Neuronal stem cell (in vitro differentiated cells): ENCODE data around the gene OCA2.

ENCODE experiments used
- DNase-seq: peaks from one replicate; pipeline ENCODE4 v3.0.0-alpha.2; 2013; ENCODE audit warnings: low spot score
- H2AFZ ChIP-seq: one replicate; pipeline ENCODE4 v1.6.1; 2013; ENCODE audit warnings: mild to moderate bottlenecking, low read length, inconsistent platforms
- H2AK5ac ChIP-seq: 2 replicates; pipeline ENCODE4 v1.6.1; 2013; ENCODE audit warnings: low read depth, mild to moderate bottlenecking, inconsistent platforms, low read length, moderate library complexity, mixed read lengths
- H2BK120ac ChIP-seq: 2 replicates; pipeline ENCODE4 v1.6.1; 2013; ENCODE audit warnings: low read depth, mild to moderate bottlenecking, inconsistent platforms, low read length, moderate library complexity, mixed read lengths
- H2BK12ac ChIP-seq: one replicate; pipeline ENCODE4 v1.6.1; 2013; ENCODE audit warnings: low read length, inconsistent platforms
- H2BK15ac ChIP-seq: 2 replicates; pipeline ENCODE4 v1.6.1; 2013; ENCODE audit warnings: mild to moderate bottlenecking, low read length, inconsistent platforms, mixed read lengths
- H2BK5ac ChIP-seq: one replicate; pipeline ENCODE4 v1.6.1; 2013; ENCODE audit warnings: inconsistent platforms, mild to moderate bottlenecking, low read length, moderate library complexity
- H3K14ac ChIP-seq: one replicate; pipeline ENCODE4 v1.6.1; 2013; ENCODE audit warnings: low read length, inconsistent platforms
- H3K18ac ChIP-seq: 2 replicates; pipeline ENCODE4 v1.6.1; 2013; ENCODE audit warnings: low read length, inconsistent platforms
- H3K23ac ChIP-seq: 2 replicates; pipeline ENCODE4 v1.6.1; 2013; ENCODE audit warnings: low read depth, mild to moderate bottlenecking, mixed read lengths, low read length, inconsistent platforms; ENCODE audit not compliant: poor library complexity
- H3K27ac ChIP-seq: replicated peaks from 3 replicates; pipeline ENCODE4 v1.5.1; 2013; ENCODE audit warnings: low read length, inconsistent platforms
- H3K27me3 ChIP-seq, 3 experiments: 2 replicates each; pipeline ENCODE4 v1.6.1; 2013; ENCODE audit warnings: low read length in 3 of 3, mild to moderate bottlenecking in 2 of 3, inconsistent platforms in 1 of 3, low read depth in 1 of 3, mixed read lengths in 1 of 3, moderate library complexity in 1 of 3; ENCODE audit not compliant: control insufficient read depth in 3 of 3, insufficient read depth in 3 of 3
- H3K36me3 ChIP-seq, 2 donors: replicated peaks in 1 of 2; 2 replicates each; pipeline ENCODE4 v1.6.1; 2013; ENCODE audit warnings: low read length in 2 of 2; ENCODE audit not compliant: control insufficient read depth in 2 of 2, insufficient read depth in 2 of 2
- H3K4ac ChIP-seq: 2 replicates; pipeline ENCODE4 v1.6.1; 2013; ENCODE audit warnings: inconsistent platforms, mild to moderate bottlenecking, low read length, moderate library complexity
- H3K4me1 ChIP-seq, 2 donors: 1 replicate in 1 of 2; 2 replicates in 1 of 2; pipeline ENCODE4 v1.6.1; 2013; ENCODE audit warnings: low read length in 2 of 2, low read depth in 1 of 2; ENCODE audit not compliant: control insufficient read depth in 2 of 2, insufficient read depth in 1 of 2
- H3K4me2 ChIP-seq: one replicate; pipeline ENCODE4 v1.6.1; 2013; ENCODE audit warnings: mild to moderate bottlenecking, low read length, inconsistent platforms; ENCODE audit not compliant: insufficient read depth, poor library complexity, severe bottlenecking
- H3K4me3 ChIP-seq, 2 donors: 2 replicates each; pipeline ENCODE4 v1.5.1; 2013; ENCODE audit warnings: low read length in 2 of 2, mild to moderate bottlenecking in 2 of 2, inconsistent platforms in 1 of 2, moderate library complexity in 1 of 2
- H3K79me1 ChIP-seq: one replicate; pipeline ENCODE4 v1.6.1; 2013; ENCODE audit warnings: low read depth, mild to moderate bottlenecking, inconsistent platforms, low read length, moderate library complexity
- H3K9ac ChIP-seq: one replicate; pipeline ENCODE4 v1.6.1; 2013; ENCODE audit warnings: mild to moderate bottlenecking, low read depth, low read length, inconsistent platforms; ENCODE audit not compliant: poor library complexity
- H3K9me3 ChIP-seq, 2 donors: replicated peaks in 1 of 2; 2 replicates each; pipeline versions ENCODE3 to v1.6.1; 2013; ENCODE audit warnings: low read length in 2 of 2, mild to moderate bottlenecking in 2 of 2, inconsistent platforms in 1 of 2, low read depth in 1 of 2, mixed read lengths in 1 of 2, moderate library complexity in 1 of 2; ENCODE audit not compliant: control insufficient read depth in 2 of 2, insufficient read depth in 1 of 2
- H4K8ac ChIP-seq: one replicate; pipeline ENCODE4 v1.6.1; 2013; ENCODE audit warnings: low read depth, mild to moderate bottlenecking, inconsistent platforms, low read length, moderate library complexity
- H4K91ac ChIP-seq: one replicate; pipeline ENCODE4 v1.6.1; 2013; ENCODE audit warnings: low read length, low read depth, mild to moderate bottlenecking, inconsistent platforms; ENCODE audit not compliant: poor library complexity
- WGBS, 2 donors: extraction: QIAGEN DNeasy Blood & Tissue Kit; methylation state at CpG; one replicate each; pipeline ENCODE4 v1.1.7; 2013; ENCODE audit warnings: missing lambda C conversion rate in 2 of 2, mixed read lengths in 1 of 2; ENCODE audit not compliant: insufficient read length in 2 of 2, insufficient replicate concordance in 1 of 2; ENCODE audit errors: extremely low coverage in 2 of 2; 5-methylcytosine and 5-hydroxymethylcytosine counted together

The OCA2 gene

DNA sequence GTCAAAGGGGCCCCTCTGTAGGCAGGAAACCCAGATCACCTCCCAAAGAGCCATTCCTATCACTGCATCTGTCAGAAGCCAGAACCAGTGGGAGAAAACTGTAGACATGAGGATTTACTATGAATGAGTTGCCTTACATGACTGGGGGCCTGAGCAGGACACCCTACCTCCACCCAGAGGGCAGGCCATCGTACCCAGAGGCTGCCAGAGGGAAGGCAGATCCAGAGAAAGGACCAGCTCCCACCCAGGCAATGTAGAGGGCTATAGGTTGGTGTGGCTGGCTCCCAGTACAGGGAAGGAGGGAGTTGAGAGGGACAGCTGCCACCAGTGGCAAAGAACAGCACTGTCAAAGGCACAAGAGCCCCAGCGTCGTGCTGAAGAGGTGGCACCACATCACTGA lies 233.2 kb downstream of the OCA2 start:
- no peak overlapping the region for H2BK120ac ChIP-seq
- no peaks in the 10 kb centered on the region for H3K36me3 ChIP-seq
- peak overlapping the region; percentile 53 for H3K23ac ChIP-seq
- H2BK15ac ChIP-seq: no peak overlapping the region
- no peak overlapping the region for H4K91ac ChIP-seq
- H2AFZ ChIP-seq: no peak overlapping the region
- no peak overlapping the region for H3K14ac ChIP-seq
- H3K4me3 ChIP-seq: no peak overlapping the region
- no peak for DNase-seq
- peaks cover 0 to 2% of the 10 kb centered on the region in 2 donors for H3K4me1 ChIP-seq
- H3K4me2 ChIP-seq: no peak overlapping the region
- peaks cover 0 to 7% of the 10 kb centered on the region in 2 donors for H3K9me3 ChIP-seq
- no peak overlapping the region for H2BK5ac ChIP-seq
- H3K27me3 ChIP-seq: no peaks in the 10 kb centered on the region
- H3K9ac ChIP-seq: no peak overlapping the region
- no peak overlapping the region for H3K4ac ChIP-seq
- H3K18ac ChIP-seq: no peak overlapping the region
- H3K27ac ChIP-seq: no peak overlapping the region
- no CpG with 5 or more reads among the region's 3 CpGs for WGBS, 2 donors
- H3K79me1 ChIP-seq: no peaks in the 10 kb centered on the region
- H2AK5ac ChIP-seq: no peak overlapping the region
- no peak overlapping the region for H4K8ac ChIP-seq
- no peak overlapping the region for H2BK12ac ChIP-seq

DNA sequence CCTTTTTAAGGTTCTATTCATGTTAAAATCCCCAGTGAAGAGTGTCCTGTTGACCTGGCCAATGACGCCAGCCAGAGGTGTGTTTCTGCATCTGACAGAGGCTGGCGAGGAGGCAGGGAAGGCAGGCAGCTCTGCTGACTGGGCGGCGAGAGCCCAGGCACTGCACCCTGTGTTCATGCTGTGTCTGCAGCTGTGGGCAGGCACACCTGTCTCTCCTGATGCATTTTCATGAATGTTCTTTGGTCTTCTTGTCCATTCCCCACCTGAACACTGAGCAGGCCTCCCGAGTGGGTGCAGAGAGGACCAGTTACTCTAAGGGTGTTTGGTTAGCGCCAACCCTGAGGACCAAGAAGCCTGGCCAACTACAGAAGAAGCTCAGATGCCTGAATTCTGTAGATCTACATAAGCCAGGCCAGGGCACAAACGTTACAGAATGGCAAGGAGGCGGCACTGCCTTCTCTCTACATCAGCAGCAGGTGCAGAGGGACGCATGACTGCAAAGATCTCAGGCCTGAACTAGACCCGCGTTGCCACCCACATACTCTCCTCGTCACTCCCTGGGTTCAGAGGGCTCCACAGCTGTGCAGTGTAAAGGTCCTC lies 233.7 kb downstream of the OCA2 start:
- Histone ChIP-seq H2BK120ac (no peak overlapping the region), H3K9me3 (peaks cover 0 to 7% of the 10 kb centered on the region in 2 donors), H2AFZ (no peak overlapping the region), H3K79me1 (no peaks in the 10 kb centered on the region), H3K14ac (no peak overlapping the region), H3K4me1 (peaks cover 0 to 2% of the 10 kb centered on the region in 2 donors), H3K27ac (no peak overlapping the region), H2BK15ac (no peak overlapping the region), H3K27me3 (no peaks in the 10 kb centered on the region), H4K91ac (no peak overlapping the region), H4K8ac (no peak overlapping the region), H2BK12ac (no peak overlapping the region), H2BK5ac (no peak overlapping the region), H3K9ac (no peak overlapping the region), H3K4me2 (no peak overlapping the region), H3K18ac (peak overlapping the region; percentile 15), H3K4me3 (no peak overlapping the region), H2AK5ac (no peak overlapping the region), H3K23ac (peak overlapping the region; percentile 53), H3K4ac (no peak overlapping the region), H3K36me3 (no peaks in the 10 kb centered on the region)
- WGBS, 2 donors: no CpG with 5 or more reads among the region's 12 CpGs
- no peak for DNase-seq

DNA sequence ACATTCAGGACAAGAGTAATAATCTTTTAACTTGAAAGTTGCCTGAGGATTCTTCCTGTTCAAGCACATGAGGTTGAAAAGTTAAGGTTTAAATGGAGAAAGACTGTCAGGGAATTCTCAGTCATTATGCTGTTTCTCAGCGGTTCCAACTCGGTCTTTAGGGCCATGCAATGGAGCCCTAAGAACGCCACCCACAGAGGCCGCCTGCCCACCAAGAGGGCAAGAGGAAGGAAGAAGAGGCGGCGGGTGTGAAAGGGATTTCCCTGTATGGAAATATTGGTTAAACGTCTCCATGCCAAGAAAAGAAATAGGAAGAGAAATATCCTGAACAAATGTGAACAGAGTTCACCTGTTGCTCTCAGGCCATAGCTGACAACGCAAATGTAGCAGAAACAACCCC lies 234.4 kb downstream of the OCA2 start:
- Histone ChIP-seq H3K36me3 (no peaks in the 10 kb centered on the region), H3K4me3 (no peak overlapping the region), H4K8ac (no peak overlapping the region), H4K91ac (no peak overlapping the region), H3K18ac (peak overlapping the region; percentile 42), H2AFZ (no peak overlapping the region), H3K23ac (no peak overlapping the region), H3K14ac (no peak overlapping the region), H2BK120ac (no peak overlapping the region), H3K79me1 (no peaks in the 10 kb centered on the region), H2BK5ac (no peak overlapping the region), H3K9me3 (peaks cover 0 to 7% of the 10 kb centered on the region in 2 donors), H2AK5ac (no peak overlapping the region), H3K9ac (no peak overlapping the region), H3K4ac (no peak overlapping the region), H3K4me1 (peaks cover 0 to 2% of the 10 kb centered on the region in 2 donors), H3K27me3 (no peaks in the 10 kb centered on the region), H2BK12ac (no peak overlapping the region), H3K27ac (no peak overlapping the region), H2BK15ac (no peak overlapping the region), H3K4me2 (no peak overlapping the region)
- no CpG with 5 or more reads among the region's 8 CpGs for WGBS, 2 donors
- DNase-seq: no peak

DNA sequence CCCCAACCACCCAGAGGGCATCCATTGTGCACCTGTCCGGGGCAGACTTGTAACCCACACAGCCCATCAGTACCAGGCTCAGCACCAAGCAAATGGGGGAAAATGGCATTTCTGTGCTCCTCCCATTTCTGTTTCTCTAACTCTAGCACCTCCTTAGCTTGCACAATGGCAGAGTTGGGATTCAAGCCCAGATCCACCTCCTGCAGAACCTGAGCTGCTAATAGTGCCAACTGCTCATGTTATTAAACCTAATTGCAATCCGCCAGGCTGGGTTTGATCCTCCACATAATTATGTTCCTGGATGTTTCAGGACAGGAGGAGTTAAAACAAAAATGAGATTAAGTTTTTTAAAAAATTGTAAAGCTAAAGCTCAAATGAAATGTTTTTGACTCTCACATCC lies 235.0 kb downstream of the OCA2 start:
- Histone ChIP-seq H3K23ac (no peak overlapping the region), H2AK5ac (no peak overlapping the region), H3K27ac (no peak overlapping the region), H3K14ac (no peak overlapping the region), H3K4ac (no peak overlapping the region), H3K9me3 (peaks cover 0 to 7% of the 10 kb centered on the region in 2 donors), H3K18ac (peak overlapping the region; percentile 13), H2BK5ac (no peak overlapping the region), H3K4me3 (no peak overlapping the region), H2AFZ (no peak overlapping the region), H3K27me3 (no peaks in the 10 kb centered on the region), H3K4me2 (no peak overlapping the region), H3K9ac (no peak overlapping the region), H3K79me1 (no peaks in the 10 kb centered on the region), H2BK120ac (no peak overlapping the region), H2BK15ac (no peak overlapping the region), H3K4me1 (peaks cover 0 to 2% of the 10 kb centered on the region in 2 donors), H4K8ac (no peak overlapping the region), H4K91ac (no peak overlapping the region), H3K36me3 (no peaks in the 10 kb centered on the region), H2BK12ac (no peak overlapping the region)
- WGBS, 2 donors: no CpG with 5 or more reads among the region's 2 CpGs
- no peak for DNase-seq
